Activated CD8-positive, alpha-beta T cell treated with anti-CD3 and anti-CD28 coated beads for 36 hours (primary cell): ENCODE data around the gene GALNT17. TPM values are rescaled to one million over a fixed set of nuclear protein-coding genes. Genes with fewer than 3 reads are reported as not detected.

ENCODE experiments used
- ATAC-seq: fragments of 200-7000 bp; cut with Tn5 transposase; one replicate; pipeline ENCODE4 v1.10.0; 2021; ENCODE audit warnings: mild to moderate bottlenecking, moderate library complexity
- CTCF ChIA-PET: fragments of 350-600 bp; sonication (Branson Sonifier 250); formaldehyde crosslinking; loops from one replicate; lab custom pipeline; 2021; ENCODE audit warnings: antibody characterized with exemption; lab: Charles Lee
- POLR2A ChIA-PET: fragments of 350-600 bp; sonication (Branson Sonifier 250); formaldehyde crosslinking; loops from one replicate; lab custom pipeline; 2021; ENCODE audit warnings: antibody characterized with exemption; lab: Charles Lee
- DNase-seq: peaks from one replicate; pipeline ENCODE4 v3.0.0-alpha.2; 2020
- H3K27ac Mint-ChIP-seq: one replicate; pipeline ENCODE4 v1.8.0; 2021; ENCODE audit warnings: mild to moderate bottlenecking, mixed read lengths
- H3K27me3 Mint-ChIP-seq: one replicate; pipeline ENCODE4 v1.8.0; 2021; ENCODE audit warnings: mixed read lengths
- H3K36me3 Mint-ChIP-seq: one replicate; pipeline ENCODE4 v1.8.0; 2021; ENCODE audit warnings: low read depth, mixed read lengths
- H3K4me1 Mint-ChIP-seq: one replicate; pipeline ENCODE4 v1.8.0; 2021; ENCODE audit warnings: low read depth, mixed read lengths
- H3K4me3 Mint-ChIP-seq: one replicate; pipeline ENCODE4 v1.8.0; 2021; ENCODE audit warnings: mild to moderate bottlenecking, moderate library complexity, mixed read lengths
- H3K9me3 Mint-ChIP-seq: one replicate; pipeline ENCODE4 v1.8.0; 2021; ENCODE audit warnings: mixed read lengths
- CTCF ChIP-seq: fragments of 200-600 bp; IDR thresholded peaks from one replicate; pipeline ENCODE4 v1.8.0; 2022; ENCODE audit warnings: antibody characterized with exemption, mild to moderate bottlenecking
- intact Hi-C: fragments of 100-400 bp; cut with micrococcal nuclease; formaldehyde crosslinking; loops from one replicate; pipeline ENCODE4 v1.10.0; 2022
- total RNA-seq, 2 experiments: library from RNA; stranded (reverse); gene quantifications; one replicate each; pipeline ENCODE4 v1.2.3, GENCODE V29; 2021

The GALNT17 gene
- total RNA-seq, 2 experiments from 2014 or later = not detected

GRCh38 chr7:71393661-71394060 is 261.7 kb downstream of the GALNT17 start:
- no peak for TF ChIP-seq CTCF
- H3K36me3 Mint-ChIP-seq = no peaks in the 10 kb centered on the region
- intact Hi-C loops = no loop called here
- ChIA-PET CTCF (no interaction called here), POLR2A (no interaction called here)
- H3K27ac Mint-ChIP-seq = no peak overlapping the region
- H3K27me3 Mint-ChIP-seq = no peaks in the 10 kb centered on the region
- DNase-seq (no peak), ATAC-seq (no peak)
- H3K9me3 Mint-ChIP-seq = peaks cover 13% of the 10 kb centered on the region
- no peak overlapping the region for H3K4me3 Mint-ChIP-seq
- H3K4me1 Mint-ChIP-seq = no peaks in the 10 kb centered on the region

- intact Hi-C loops = no loop called here
- Mint-ChIP-seq H3K27me3 (no peaks in the 10 kb centered on the region), H3K4me3 (no peak overlapping the region), H3K36me3 (no peaks in the 10 kb centered on the region), H3K27ac (no peak overlapping the region), H3K9me3 (peaks cover 7% of the 10 kb centered on the region), H3K4me1 (no peaks in the 10 kb centered on the region)
- ChIA-PET CTCF (no interaction called here), POLR2A (no interaction called here)
- ATAC-seq (no peak), DNase-seq (no peak)
- no peak for TF ChIP-seq CTCF
Measured at GRCh38 chr7:71402684-71403083, 270.7 kb downstream of the GALNT17 start.

- H3K27ac Mint-ChIP-seq = no peak overlapping the region
- no peak overlapping the region for H3K4me3 Mint-ChIP-seq
- H3K4me1 Mint-ChIP-seq = no peaks in the 10 kb centered on the region
- peaks cover 10% of the 10 kb centered on the region for H3K9me3 Mint-ChIP-seq
- H3K36me3 Mint-ChIP-seq = no peaks in the 10 kb centered on the region
- DNase-seq (no peak), ATAC-seq (no peak)
- TF ChIP-seq CTCF = no peak
- H3K27me3 Mint-ChIP-seq = no peaks in the 10 kb centered on the region
- intact Hi-C loops = no loop called here
- ChIA-PET POLR2A (no interaction called here), CTCF (no interaction called here)
Measured at GRCh38 chr7:71403202-71403946, 271.4 kb downstream of the GALNT17 start.

GRCh38 chr7:71404726-71405345 is 272.9 kb downstream of the GALNT17 start:
- no peak for DNase-seq
- H3K9me3 Mint-ChIP-seq = peaks cover 8% of the 10 kb centered on the region
- H3K27me3 Mint-ChIP-seq = no peaks in the 10 kb centered on the region
- H3K36me3 Mint-ChIP-seq = no peaks in the 10 kb centered on the region
- ATAC-seq = no peak
- TF ChIP-seq CTCF = no peak
- no peak overlapping the region for H3K27ac Mint-ChIP-seq
- POLR2A ChIA-PET = no interaction called here
- H3K4me3 Mint-ChIP-seq = no peak overlapping the region
- CTCF ChIA-PET = no interaction called here
- H3K4me1 Mint-ChIP-seq = no peaks in the 10 kb centered on the region
- intact Hi-C loops = no loop called here

- no peaks in the 10 kb centered on the region for H3K36me3 Mint-ChIP-seq
- no peak for DNase-seq
- H3K27me3 Mint-ChIP-seq = no peaks in the 10 kb centered on the region
- ChIA-PET CTCF (no interaction called here), POLR2A (no interaction called here)
- no peak for ATAC-seq
- H3K27ac Mint-ChIP-seq = no peak overlapping the region
- peaks cover 18% of the 10 kb centered on the region for H3K9me3 Mint-ChIP-seq
- TF ChIP-seq CTCF = no peak
- no peaks in the 10 kb centered on the region for H3K4me1 Mint-ChIP-seq
- intact Hi-C loops = no loop called here
- H3K4me3 Mint-ChIP-seq = no peak overlapping the region
Measured at GRCh38 chr7:71408271-71408670, 276.3 kb downstream of the GALNT17 start.
